Testis (tissue), 3 donors: Measurements from ENCODE around the gene RGS8. TPM values are rescaled to one million over a fixed set of nuclear protein-coding genes. Genes with fewer than 3 reads are reported as not detected.
A peak's percentile ranks its signal among the peaks of the same experiment; 100 is the strongest.

Experiments
- DNase-seq: peaks from one replicate; pipeline ENCODE4 v3.0.0-alpha.2; 2019
- H3K27ac ChIP-seq, 2 donors: fragments of 200-600 bp; sonication (generic); one replicate each; pipeline ENCODE4 v1.5.1; 2019
- H3K27me3 ChIP-seq: fragments of 200-600 bp; sonication (generic); one replicate; pipeline ENCODE4 v1.5.1; 2019
- H3K36me3 ChIP-seq: fragments of 200-600 bp; sonication (generic); one replicate; pipeline ENCODE4 v1.5.1; 2017; ENCODE audit warnings: low read depth; ENCODE audit errors: missing control alignments
- H3K4me1 ChIP-seq: fragments of 200-600 bp; sonication (generic); one replicate; pipeline ENCODE4 v1.5.1; 2019
- H3K4me3 ChIP-seq, 2 donors: fragments of 200-600 bp; sonication (generic); one replicate each; pipeline ENCODE4 v1.5.1; 2017 to 2019
- H3K9me3 ChIP-seq: fragments of 200-600 bp; sonication (generic); one replicate; pipeline ENCODE4 v1.5.1; 2017
- CTCF ChIP-seq, 3 experiments: fragments of 450-650 bp in 2 of 3; fragments of 200-600 bp in 1 of 3; sonication (generic) in 1 of 3; IDR thresholded peaks; one replicate each; pipeline ENCODE4 v1.5.1; 2016 to 2019; ENCODE audit warnings: antibody characterized with exemption in 3 of 3, mild to moderate bottlenecking in 2 of 3, moderate library complexity in 1 of 3
- POLR2A ChIP-seq: fragments of 450-650 bp; IDR thresholded peaks from one replicate; pipeline ENCODE4 v1.6.1; 2017; ENCODE audit warnings: antibody characterized with exemption, mild to moderate bottlenecking, moderate library complexity
- WGBS, 2 donors: methylation state at CpG; one replicate each; pipeline ENCODE4 v1.1.5; 2018; 5-methylcytosine and 5-hydroxymethylcytosine counted together
- intact Hi-C: fragments of 100-400 bp; cut with DNase I; formaldehyde crosslinking; loops from one replicate; pipeline ENCODE4 v1.15.1; 2023; ENCODE audit warnings: low total_unique reads
- polyA plus RNA-seq: library from polyadenylated mRNA; stranded (reverse); fragments of 350-450 nt; fragmentation: Illumina TruSeq; extraction: RNeasy Lipid Tissue Mini Kit (QIAGEN cat#74804); gene quantifications from one replicate; pipeline ENCODE4 v1.2.3, GENCODE V29; 2014; ENCODE audit warnings: low read depth, low replicate concordance; ENCODE audit not compliant: insufficient read depth
- total RNA-seq, 2 donors: library from RNA; depleted of rRNA; stranded (reverse); fragments of >200 nt; gene quantifications; one replicate each; pipeline ENCODE4 v1.2.3, GENCODE V29; 2016

The RGS8 gene
- total and polyA plus RNA-seq, 3 donors from 2014 or later = 2.4 to 3.1 (median 2.5) TPM

- intact Hi-C loops = no loop called here
- no peak for DNase-seq
- no peak for TF ChIP-seq CTCF (IDR thresholded peaks at IDR 0.05)
- no peak for TF ChIP-seq POLR2A
- Histone ChIP-seq H3K9me3 (no peaks in the 10 kb centered on the region), H3K27ac (no peak overlapping the region), H3K36me3 (no peaks in the 10 kb centered on the region), H3K4me3 (no peak overlapping the region), H3K27me3 (no peaks in the 10 kb centered on the region), H3K4me1 (peaks cover 3% of the 10 kb centered on the region)
- 91 to 100% methylated on average over 2 of the region's 2 CpGs for WGBS, 2 donors
Measured at GRCh38 chr1:182704677-182705076, 20.3 kb upstream of the RGS8 start.

GRCh38 chr1:182703539-182703938 lies 19.2 kb upstream of the RGS8 start:
- Histone ChIP-seq H3K9me3 (no peaks in the 10 kb centered on the region), H3K27ac (no peak overlapping the region), H3K27me3 (no peaks in the 10 kb centered on the region), H3K4me3 (no peak overlapping the region), H3K4me1 (peaks cover 14% of the 10 kb centered on the region), H3K36me3 (no peaks in the 10 kb centered on the region)
- DNase-seq = no peak
- WGBS, 2 donors = 66% methylated on average over 4 of the region's 4 CpGs
- TF ChIP-seq POLR2A (no peak), CTCF (IDR thresholded peaks at IDR 0.05) (no peak)
- intact Hi-C loops = no loop called here

- Histone ChIP-seq H3K9me3 (no peaks in the 10 kb centered on the region), H3K36me3 (no peaks in the 10 kb centered on the region), H3K4me3 (no peak overlapping the region), H3K27ac (no peak overlapping the region), H3K27me3 (no peaks in the 10 kb centered on the region), H3K4me1 (peaks cover 15% of the 10 kb centered on the region)
- TF ChIP-seq CTCF (IDR thresholded peaks at IDR 0.05) (no peak), POLR2A (no peak)
- intact Hi-C loops = no loop called here
- 79 to 86% methylated on average over 1 of the region's 1 CpG for WGBS, 2 donors
- DNase-seq = no peak
Measured at GRCh38 chr1:182702826-182703524, 18.6 kb upstream of the RGS8 start.

- intact Hi-C loops = no loop called here
- Histone ChIP-seq H3K27me3 (no peaks in the 10 kb centered on the region), H3K9me3 (no peaks in the 10 kb centered on the region), H3K4me1 (peaks cover 15% of the 10 kb centered on the region), H3K27ac (no peak overlapping the region), H3K36me3 (no peaks in the 10 kb centered on the region), H3K4me3 (peak overlapping the region in 1 of 2 donors; percentile 47)
- TF ChIP-seq CTCF (IDR thresholded peaks at IDR 0.05) = no peak
- no peak for TF ChIP-seq POLR2A
- DNase-seq = no peak
- WGBS, 2 donors = 50 to 55% methylated on average over 9 of the region's 9 CpGs
Measured at GRCh38 chr1:182700351-182700709, 15.9 kb upstream of the RGS8 start.
